Measurements from ENCODE around the gene AGFG2. TPM values are rescaled to one million over a fixed set of nuclear protein-coding genes. Genes with fewer than 3 reads are reported as not detected.
A peak's percentile ranks its signal among the peaks of the same experiment; 100 is the strongest.

AGFG2 gene
- total and polyA plus RNA-seq, 2 of the 13 experiments (the other 11 are each of a cell fraction or from before 2014, with no cell fraction given) = 125 to 132 TPM

DNA sequence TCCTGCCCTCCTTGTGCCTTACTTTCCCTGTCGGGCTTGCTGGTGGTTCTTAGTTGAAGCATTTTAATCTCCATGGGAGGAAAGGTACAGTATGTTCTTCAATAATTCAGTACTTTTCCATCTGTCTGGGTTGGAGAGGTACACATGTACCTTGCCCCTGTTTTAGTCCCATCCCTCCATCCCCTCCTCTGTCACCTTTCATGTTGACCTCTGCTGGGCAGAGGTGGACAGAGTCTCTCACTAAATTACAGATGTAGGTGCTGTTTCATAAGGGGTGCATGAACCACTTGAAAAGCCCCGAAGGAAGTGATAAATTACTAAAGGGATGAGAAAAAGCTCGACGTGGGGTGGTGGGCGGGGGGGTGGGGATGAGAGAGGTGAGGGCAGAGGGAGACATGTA lies 5.4 kb downstream of the AGFG2 start (continued):
- TF ChIP-seq, protein P1, sequence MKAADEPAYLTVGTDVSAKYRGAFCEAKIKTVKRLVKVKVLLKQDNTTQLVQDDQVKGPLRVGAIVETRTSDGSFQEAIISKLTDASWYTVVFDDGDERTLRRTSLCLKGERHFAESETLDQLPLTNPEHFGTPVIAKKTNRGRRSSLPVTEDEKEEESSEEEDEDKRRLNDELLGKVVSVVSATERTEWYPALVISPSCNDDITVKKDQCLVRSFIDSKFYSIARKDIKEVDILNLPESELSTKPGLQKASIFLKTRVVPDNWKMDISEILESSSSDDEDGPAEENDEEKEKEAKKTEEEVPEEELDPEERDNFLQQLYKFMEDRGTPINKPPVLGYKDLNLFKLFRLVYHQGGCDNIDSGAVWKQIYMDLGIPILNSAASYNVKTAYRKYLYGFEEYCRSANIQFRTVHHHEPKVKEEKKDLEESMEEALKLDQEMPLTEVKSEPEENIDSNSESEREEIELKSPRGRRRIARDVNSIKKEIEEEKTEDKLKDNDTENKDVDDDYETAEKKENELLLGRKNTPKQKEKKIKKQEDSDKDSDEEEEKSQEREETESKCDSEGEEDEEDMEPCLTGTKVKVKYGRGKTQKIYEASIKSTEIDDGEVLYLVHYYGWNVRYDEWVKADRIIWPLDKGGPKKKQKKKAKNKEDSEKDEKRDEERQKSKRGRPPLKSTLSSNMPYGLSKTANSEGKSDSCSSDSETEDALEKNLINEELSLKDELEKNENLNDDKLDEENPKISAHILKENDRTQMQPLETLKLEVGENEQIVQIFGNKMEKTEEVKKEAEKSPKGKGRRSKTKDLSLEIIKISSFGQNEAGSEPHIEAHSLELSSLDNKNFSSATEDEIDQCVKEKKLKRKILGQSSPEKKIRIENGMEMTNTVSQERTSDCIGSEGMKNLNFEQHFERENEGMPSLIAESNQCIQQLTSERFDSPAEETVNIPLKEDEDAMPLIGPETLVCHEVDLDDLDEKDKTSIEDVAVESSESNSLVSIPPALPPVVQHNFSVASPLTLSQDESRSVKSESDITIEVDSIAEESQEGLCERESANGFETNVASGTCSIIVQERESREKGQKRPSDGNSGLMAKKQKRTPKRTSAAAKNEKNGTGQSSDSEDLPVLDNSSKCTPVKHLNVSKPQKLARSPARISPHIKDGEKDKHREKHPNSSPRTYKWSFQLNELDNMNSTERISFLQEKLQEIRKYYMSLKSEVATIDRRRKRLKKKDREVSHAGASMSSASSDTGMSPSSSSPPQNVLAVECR (CRISPR knock-in tag; IDR thresholded peaks at IDR 0.05; ENCODE audit: borderline replicate concordance) = no peak
- no peak for TF ChIP-seq NKX3-1 (CRISPR knock-in tag; IDR thresholded peaks at IDR 0.05)
- TF ChIP-seq ZNF530 (CRISPR knock-in tag; IDR thresholded peaks at IDR 0.05; ENCODE audit: low read depth) = no peak
- TF ChIP-seq ZKSCAN5 (CRISPR knock-in tag; IDR thresholded peaks at IDR 0.05) = no peak
- no peak for TF ChIP-seq FLYWCH1 (CRISPR knock-in tag; IDR thresholded peaks at IDR 0.05)
- no peak; the same call in 1 of the 2 replicates for TF ChIP-seq FOXK1 (CRISPR knock-in tag; IDR thresholded peaks at IDR 0.05; ENCODE audit: borderline replicate concordance, low read depth)
- TF ChIP-seq SMARCE1 (IDR thresholded peaks at IDR 0.05; ENCODE audit: borderline replicate concordance) = no peak
- no peak for TF ChIP-seq HHEX (CRISPR knock-in tag; IDR thresholded peaks at IDR 0.05)
- TF ChIP-seq E2F5 (CRISPR knock-in tag; conservative IDR thresholded peaks at IDR 0.05) = no peak
- no peak for TF ChIP-seq NFIB (CRISPR knock-in tag; IDR thresholded peaks at IDR 0.05; ENCODE audit: borderline replicate concordance)
- TF ChIP-seq, protein P2, sequence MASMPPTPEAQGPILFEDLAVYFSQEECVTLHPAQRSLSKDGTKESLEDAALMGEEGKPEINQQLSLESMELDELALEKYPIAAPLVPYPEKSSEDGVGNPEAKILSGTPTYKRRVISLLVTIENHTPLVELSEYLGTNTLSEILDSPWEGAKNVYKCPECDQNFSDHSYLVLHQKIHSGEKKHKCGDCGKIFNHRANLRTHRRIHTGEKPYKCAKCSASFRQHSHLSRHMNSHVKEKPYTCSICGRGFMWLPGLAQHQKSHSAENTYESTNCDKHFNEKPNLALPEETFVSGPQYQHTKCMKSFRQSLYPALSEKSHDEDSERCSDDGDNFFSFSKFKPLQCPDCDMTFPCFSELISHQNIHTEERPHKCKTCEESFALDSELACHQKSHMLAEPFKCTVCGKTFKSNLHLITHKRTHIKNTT (CRISPR knock-in tag; IDR thresholded peaks at IDR 0.05) = no peak
- no peak for TF ChIP-seq ZFP41 (CRISPR knock-in tag; IDR thresholded peaks at IDR 0.05; ENCODE audit: borderline replicate concordance)
- no peak for TF ChIP-seq ZKSCAN8 (CRISPR knock-in tag; IDR thresholded peaks at IDR 0.05; ENCODE audit: borderline replicate concordance)
- no peak for TF ChIP-seq DNMT1 (CRISPR knock-in tag; IDR thresholded peaks at IDR 0.05)
- peak; percentile 41; the same call in 1 of the 2 replicates for TF ChIP-seq HNF1A (IDR thresholded peaks at IDR 0.05; ENCODE audit: low read depth)
- peak; percentile 18; the same call in 1 of the 2 replicates for TF ChIP-seq HNF1A (CRISPR knock-in tag; IDR thresholded peaks at IDR 0.05; ENCODE audit: borderline replicate concordance)
- no peak for TF ChIP-seq ZFP36 (IDR thresholded peaks at IDR 0.05; ENCODE audit: borderline replicate concordance, low read depth, low read length, partially characterized antibody)
- TF ChIP-seq PAWR (CRISPR knock-in tag; IDR thresholded peaks at IDR 0.05; ENCODE audit: borderline replicate concordance) = no peak
- TF ChIP-seq NR2F6 (IDR thresholded peaks at IDR 0.05) = peak; percentile 92
- peak; percentile 96 for TF ChIP-seq NR2F6 (CRISPR knock-in tag; IDR thresholded peaks at IDR 0.05)
- TF ChIP-seq ZNF557 (CRISPR knock-in tag; IDR thresholded peaks at IDR 0.05) = no peak
- no peak for TF ChIP-seq SAFB2 (CRISPR knock-in tag; IDR thresholded peaks at IDR 0.05; ENCODE audit: borderline replicate concordance, low read depth)
